ENCODE results near the gene TDRD10. TPM values are rescaled to one million over a fixed set of nuclear protein-coding genes. Genes with fewer than 3 reads are reported as not detected.
"Not testable (repeated sequence)": the region's sequence is repeated elsewhere in the genome, so short reads cannot be mapped to it uniquely, and the experiment has no call there.

The TDRD10 gene
- total RNA-seq, 1 donor, result not detected

DNA sequence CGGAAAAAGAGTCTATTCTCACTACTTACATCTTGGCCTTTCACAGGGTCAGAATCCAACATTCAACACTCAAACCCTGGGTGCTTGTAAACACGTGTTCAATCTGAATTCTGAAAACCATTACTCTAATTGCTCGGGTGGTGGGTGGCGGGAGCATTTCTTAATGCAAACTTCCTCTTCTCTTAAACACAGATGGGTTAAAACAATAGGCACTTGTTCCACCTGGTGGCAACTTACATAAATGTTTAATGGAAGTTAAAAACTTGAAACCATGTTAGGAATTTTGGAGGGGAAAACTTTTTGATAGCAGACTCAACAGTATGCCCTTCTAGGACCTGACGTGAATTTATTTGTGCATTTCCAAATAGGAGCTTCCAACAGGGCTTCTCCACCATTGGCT is 23.4 kb upstream of the TDRD10 start:
- TF ChIP-seq, protein P1, sequence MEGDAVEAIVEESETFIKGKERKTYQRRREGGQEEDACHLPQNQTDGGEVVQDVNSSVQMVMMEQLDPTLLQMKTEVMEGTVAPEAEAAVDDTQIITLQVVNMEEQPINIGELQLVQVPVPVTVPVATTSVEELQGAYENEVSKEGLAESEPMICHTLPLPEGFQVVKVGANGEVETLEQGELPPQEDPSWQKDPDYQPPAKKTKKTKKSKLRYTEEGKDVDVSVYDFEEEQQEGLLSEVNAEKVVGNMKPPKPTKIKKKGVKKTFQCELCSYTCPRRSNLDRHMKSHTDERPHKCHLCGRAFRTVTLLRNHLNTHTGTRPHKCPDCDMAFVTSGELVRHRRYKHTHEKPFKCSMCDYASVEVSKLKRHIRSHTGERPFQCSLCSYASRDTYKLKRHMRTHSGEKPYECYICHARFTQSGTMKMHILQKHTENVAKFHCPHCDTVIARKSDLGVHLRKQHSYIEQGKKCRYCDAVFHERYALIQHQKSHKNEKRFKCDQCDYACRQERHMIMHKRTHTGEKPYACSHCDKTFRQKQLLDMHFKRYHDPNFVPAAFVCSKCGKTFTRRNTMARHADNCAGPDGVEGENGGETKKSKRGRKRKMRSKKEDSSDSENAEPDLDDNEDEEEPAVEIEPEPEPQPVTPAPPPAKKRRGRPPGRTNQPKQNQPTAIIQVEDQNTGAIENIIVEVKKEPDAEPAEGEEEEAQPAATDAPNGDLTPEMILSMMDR (IDR thresholded peaks at IDR 0.05; ENCODE audit: insufficient read depth, low read length), result no peak
- no peak overlapping the region for H3K4me3 ChIP-seq (ENCODE audit: low read depth, low read length)
- peak; percentile 48 for DNase-seq (ENCODE audit: low read depth)

DNA sequence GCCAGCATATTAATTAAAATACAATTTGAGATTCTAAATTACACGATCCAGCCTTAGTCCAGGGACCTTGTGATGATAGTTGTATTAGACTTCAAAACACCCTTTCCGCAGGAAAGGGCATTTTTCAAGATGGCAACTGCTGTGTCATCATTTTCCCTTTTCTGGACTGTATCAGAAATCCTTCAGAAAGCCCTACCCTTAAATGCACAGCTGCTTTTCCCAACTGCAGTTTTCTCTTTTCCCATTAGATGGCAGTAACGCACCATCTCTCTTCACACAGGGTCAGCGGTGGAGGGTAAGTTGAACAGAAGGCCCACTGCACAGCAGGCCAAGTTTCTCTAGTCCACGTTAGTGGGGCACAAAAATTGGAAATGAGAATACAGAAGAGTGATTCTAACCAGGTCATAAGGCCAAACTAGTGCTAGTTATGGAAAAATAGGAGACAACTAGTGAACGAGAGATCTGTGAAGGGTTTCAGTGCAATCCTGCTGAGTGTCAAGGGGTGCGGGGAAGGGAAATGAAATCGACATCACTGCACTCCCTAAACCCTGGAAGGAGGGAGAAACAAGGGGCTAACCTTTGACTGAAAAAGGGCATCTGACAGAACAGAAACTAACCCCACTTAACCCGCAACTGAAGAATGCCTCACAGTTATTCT is 22.1 kb upstream of the TDRD10 start:
- no peak overlapping the region for H3K4me3 ChIP-seq (ENCODE audit: low read depth, low read length)
- TF ChIP-seq, protein P1 (IDR thresholded peaks at IDR 0.05; ENCODE audit: insufficient read depth, low read length), result peak; percentile 93
- peak; percentile 94 for DNase-seq (ENCODE audit: low read depth)

DNA sequence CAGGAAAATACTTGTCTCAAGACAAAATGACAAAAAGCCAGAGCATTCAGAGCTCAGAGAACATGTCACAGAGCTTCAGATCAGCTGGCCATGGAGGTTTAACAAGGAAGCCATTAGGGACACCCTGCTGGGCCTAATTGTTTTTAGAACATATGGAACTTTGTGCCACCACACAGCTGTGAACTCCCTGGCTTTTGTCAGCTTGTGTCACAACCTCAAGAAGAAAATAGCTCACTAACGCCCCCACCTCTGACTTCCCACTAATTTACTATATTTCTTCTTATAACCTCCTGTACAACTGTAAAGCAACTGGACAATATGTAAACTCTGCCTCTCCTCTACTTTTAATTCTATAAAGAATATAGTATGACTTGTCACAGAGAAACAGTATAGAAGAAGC is 21.0 kb upstream of the TDRD10 start:
- TF ChIP-seq, protein P1 (IDR thresholded peaks at IDR 0.05; ENCODE audit: insufficient read depth, low read length), result no peak
- DNase-seq (ENCODE audit: low read depth), result no peak
- no peak overlapping the region for H3K4me3 ChIP-seq (ENCODE audit: low read depth, low read length)

DNA sequence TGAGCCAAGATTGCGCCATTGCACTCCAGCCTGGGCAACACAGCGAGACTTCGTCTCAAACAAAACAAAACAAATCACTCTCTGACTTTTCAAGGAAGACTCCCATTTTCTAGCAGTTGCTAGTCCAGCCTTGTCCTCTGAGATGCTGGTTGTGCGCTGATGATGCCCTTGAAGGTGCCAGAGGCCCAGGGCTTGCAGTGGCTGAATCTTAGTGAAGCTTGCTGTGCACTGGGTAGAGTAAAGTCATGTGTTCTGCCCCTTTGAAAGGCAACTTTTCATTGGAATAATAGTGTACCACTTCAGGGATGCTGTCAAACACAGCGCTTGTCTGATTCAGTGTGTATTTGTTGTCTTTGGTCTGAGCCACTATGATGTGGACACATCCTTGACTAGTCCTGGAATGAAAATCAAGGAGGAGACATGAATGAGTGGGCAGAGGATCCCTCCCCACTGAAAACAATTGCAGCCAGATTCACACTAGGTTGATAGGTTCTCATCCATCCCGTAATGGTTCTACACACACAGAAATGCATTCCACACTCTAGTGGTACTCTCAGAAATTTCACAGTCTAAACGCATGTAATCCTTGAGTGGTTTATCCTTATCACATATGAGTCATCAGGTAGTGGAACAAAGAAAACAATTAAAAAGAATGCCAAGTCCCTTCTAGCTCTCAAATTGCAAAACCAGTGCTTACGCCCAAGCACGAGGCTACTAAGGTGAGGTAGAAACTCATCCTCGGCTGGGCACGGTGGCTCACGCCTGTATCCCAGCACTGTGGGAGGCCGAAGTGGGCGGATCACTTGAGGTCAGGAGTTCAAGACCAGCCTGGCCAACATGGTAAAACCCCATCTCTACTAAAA is 17.8 kb upstream of the TDRD10 start:
- TF ChIP-seq, protein P1 (IDR thresholded peaks at IDR 0.05; ENCODE audit: insufficient read depth, low read length), result peak; percentile 27
- H3K4me3 ChIP-seq (ENCODE audit: low read depth, low read length), result no peak overlapping the region
- peak; percentile 90 for DNase-seq (ENCODE audit: low read depth)

DNA sequence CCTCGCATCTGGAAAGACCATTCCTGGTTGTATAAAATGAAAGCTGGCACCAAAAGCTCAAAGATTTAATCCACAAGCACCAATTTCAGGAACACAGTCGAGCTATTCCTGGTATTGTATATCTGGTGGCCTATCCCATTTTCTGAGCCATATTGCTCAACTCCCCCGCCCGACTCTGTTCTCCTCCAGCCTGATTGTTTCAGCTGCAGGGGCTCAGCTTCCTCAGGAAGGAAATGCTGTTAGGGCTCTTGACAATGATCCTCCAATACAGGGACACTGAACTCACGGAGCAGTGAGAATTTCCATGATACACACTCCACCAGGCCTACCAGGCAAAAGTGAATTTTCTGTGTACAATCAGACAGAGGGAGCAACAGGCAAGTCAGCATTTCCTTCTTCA is 16.9 kb upstream of the TDRD10 start:
- TF ChIP-seq, protein P1 (IDR thresholded peaks at IDR 0.05; ENCODE audit: insufficient read depth, low read length), result no peak
- H3K4me3 ChIP-seq (ENCODE audit: low read depth, low read length), result no peak overlapping the region
- DNase-seq (ENCODE audit: low read depth), result no peak

DNA sequence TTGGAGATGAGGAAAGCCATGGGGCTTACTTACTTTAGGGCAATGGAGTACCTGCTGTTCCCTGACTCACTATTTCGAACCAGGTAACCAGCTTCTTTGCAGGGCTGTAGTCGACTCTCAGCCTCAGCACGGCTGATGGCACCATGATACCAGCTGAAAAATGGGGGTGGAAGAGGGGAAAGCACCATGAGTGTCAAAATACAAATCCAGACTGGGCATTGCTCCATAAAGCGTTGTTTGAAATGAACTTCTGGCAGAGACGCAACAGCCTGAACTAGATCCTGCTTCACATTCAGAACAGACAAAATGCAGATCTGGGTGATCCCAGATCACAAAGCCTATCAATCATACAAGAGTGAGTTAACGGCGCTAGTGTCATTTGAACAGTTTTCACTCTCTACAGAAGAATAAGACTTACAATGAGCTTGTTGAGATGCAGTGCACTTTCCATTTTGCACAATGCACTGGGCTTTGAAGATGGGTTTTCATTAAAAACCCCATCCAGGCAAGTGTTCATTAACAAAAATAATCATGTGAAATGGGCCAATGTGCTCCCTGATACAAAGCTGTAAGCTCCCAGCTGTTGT is 16.0 kb upstream of the TDRD10 start:
- TF ChIP-seq, protein P1 (IDR thresholded peaks at IDR 0.05; ENCODE audit: insufficient read depth, low read length), result no peak
- DNase-seq (ENCODE audit: low read depth), result peak; percentile 14
- H3K4me3 ChIP-seq (ENCODE audit: low read depth, low read length), result no peak overlapping the region

DNA sequence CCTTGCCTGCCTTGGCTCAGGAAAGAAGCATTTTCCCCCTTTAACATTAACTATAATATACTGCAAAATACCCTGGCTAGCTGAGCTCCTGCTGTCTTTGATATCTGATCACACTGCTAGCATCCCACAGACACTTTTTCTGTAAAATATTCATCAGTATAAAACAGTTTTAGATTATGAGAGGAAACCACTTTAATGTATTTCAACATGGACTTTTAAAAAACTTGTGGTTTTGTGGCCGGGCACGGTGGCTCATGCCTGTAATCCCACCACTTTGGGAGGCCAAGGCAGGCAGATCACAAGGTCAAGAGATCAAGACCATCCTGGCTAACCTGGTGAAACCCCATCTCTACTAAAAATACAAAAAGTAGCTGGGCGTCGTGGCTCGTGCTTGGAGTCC is 15.3 kb upstream of the TDRD10 start:
- DNase-seq (ENCODE audit: low read depth); H3K4me3 ChIP-seq (ENCODE audit: low read depth, low read length): not testable (repeated sequence)
